Endothelial cell of umbilical vein (primary cell): ENCODE results near the gene USP36. TPM values are rescaled to one million over a fixed set of nuclear protein-coding genes. Genes with fewer than 3 reads are reported as not detected.

Experiments
- BruUV-seq: library from RNA; stranded (reverse); fragments of 400-500 nt; replicated peaks from 2 replicates; lab custom pipeline; 2021; lab: Mats Ljungman, UMichigan
- CTCF ChIA-PET: fragments of 300-600, 350-600 bp; sonication (Branson Sonifier 250); formaldehyde crosslinking; loops from one replicate; lab custom pipeline; 2021; ENCODE audit warnings: antibody characterized with exemption, inconsistent platforms; lab: Charles Lee
- POLR2A ChIA-PET: fragments of 300-600, 350-600 bp; sonication (Branson Sonifier 250); formaldehyde crosslinking; loops from one replicate; lab custom pipeline; 2021; ENCODE audit warnings: antibody characterized with exemption, inconsistent platforms; lab: Charles Lee
- DNase-seq: peaks from one replicate; pipeline ENCODE4 v3.0.0-alpha.2; 2011; ENCODE audit warnings: low read depth, low spot score
- FAIRE-seq: peaks from 2 replicates; lab custom pipeline; 2011; peaks lifted over from hg19 to GRCh38; lab: Jason Lieb, UNC
- H2AFZ ChIP-seq: 2 replicates; pipeline ENCODE4 v1.6.0; 2012; ENCODE audit warnings: low read depth, low read length, control low read depth, inconsistent platforms
- H3K27ac ChIP-seq: 2 replicates; pipeline ENCODE4 v1.5.1; 2011; ENCODE audit warnings: low read depth, mild to moderate bottlenecking, control low read depth, low read length, moderate library complexity; ENCODE audit not compliant: insufficient read depth
- H3K27me3 ChIP-seq, 2 experiments: 2 replicates each; pipeline versions ENCODE4 v1.6.0 to v1.6.1; 2011; ENCODE audit warnings: low read length in 2 of 2, mixed read lengths in 1 of 2; ENCODE audit not compliant: control insufficient read depth in 2 of 2, insufficient read depth in 2 of 2
- H3K36me3 ChIP-seq, 2 experiments: 2 replicates in 1 of 2; 3 replicates in 1 of 2; pipeline ENCODE4 v1.5.1; 2011; ENCODE audit warnings: low read length in 2 of 2, mild to moderate bottlenecking in 1 of 2, moderate library complexity in 1 of 2; ENCODE audit not compliant: control insufficient read depth in 2 of 2, insufficient read depth in 2 of 2; ENCODE audit errors: extremely low read depth in 1 of 2
- H3K4me1 ChIP-seq: 3 replicates; pipeline ENCODE4 v1.5.1; 2011; ENCODE audit warnings: mild to moderate bottlenecking, low read length; ENCODE audit not compliant: control insufficient read depth, insufficient read depth; ENCODE audit errors: extremely low read depth
- H3K4me2 ChIP-seq: 2 replicates; pipeline ENCODE4 v1.6.1; 2011; ENCODE audit warnings: low read length, control low read depth, mixed read lengths; ENCODE audit not compliant: insufficient read depth
- H3K4me3 ChIP-seq, 3 experiments: fragments of 200-600 bp in 1 of 3; sonication (generic), shearing (Covaris generic) in 1 of 3; replicated peaks in 1 of 3; 2 replicates each; pipeline ENCODE4 v1.5.1; 2011 to 2016; ENCODE audit warnings: control low read depth in 3 of 3, low read length in 3 of 3, mild to moderate bottlenecking in 2 of 3, inconsistent platforms in 1 of 3, low read depth in 1 of 3, moderate library complexity in 1 of 3; ENCODE audit not compliant: insufficient read depth in 1 of 3
- H3K79me2 ChIP-seq: 2 replicates; pipeline ENCODE4 v1.6.0; 2012; ENCODE audit warnings: low read length, inconsistent platforms; ENCODE audit not compliant: control insufficient read depth, insufficient read depth
- H3K9ac ChIP-seq: replicated peaks from 2 replicates; pipeline ENCODE3; 2011; ENCODE audit warnings: low read length, control low read depth; ENCODE audit not compliant: insufficient read depth; ENCODE audit errors: extremely low read depth
- H3K9me1 ChIP-seq: replicated peaks from 3 replicates; pipeline ENCODE4 v1.6.0; 2011; ENCODE audit warnings: mild to moderate bottlenecking, low read length; ENCODE audit not compliant: control insufficient read depth, insufficient read depth; ENCODE audit errors: extremely low read depth
- H3K9me3 ChIP-seq: replicated peaks from 2 replicates; pipeline ENCODE4 v1.5.1; 2012; ENCODE audit warnings: low read length, inconsistent platforms; ENCODE audit not compliant: control insufficient read depth, insufficient read depth
- H4K20me1 ChIP-seq: replicated peaks from 2 replicates; pipeline ENCODE3; 2011; ENCODE audit warnings: mild to moderate bottlenecking, low read length; ENCODE audit not compliant: control insufficient read depth, insufficient read depth; ENCODE audit errors: extremely low read depth
- EZH2 ChIP-seq: IDR thresholded peaks from 2 replicates; pipeline ENCODE4 v1.6.1; 2012; ENCODE audit warnings: borderline replicate concordance, low read depth, mild to moderate bottlenecking, moderate library complexity, low read length, inconsistent platforms; ENCODE audit not compliant: severe bottlenecking
- FOS ChIP-seq: IDR thresholded peaks from 2 replicates; pipeline ENCODE4 v1.6.1; 2011; ENCODE audit warnings: mild to moderate bottlenecking, low read length, moderate library complexity, borderline replicate concordance; ENCODE audit not compliant: insufficient read depth
- GATA2 ChIP-seq: IDR thresholded peaks from 2 replicates; pipeline ENCODE4 v1.7.0; 2011; ENCODE audit warnings: low read depth, mild to moderate bottlenecking, moderate library complexity, mixed read lengths, low read length; ENCODE audit not compliant: insufficient read length, insufficient read depth
- JUN ChIP-seq: IDR thresholded peaks from 2 replicates; pipeline ENCODE4 v1.6.1; 2011; ENCODE audit warnings: borderline replicate concordance, low read depth; ENCODE audit not compliant: insufficient read length, insufficient read depth
- MYC ChIP-seq: IDR thresholded peaks from one replicate; pipeline ENCODE4 v1.6.1; 2011; ENCODE audit warnings: mild to moderate bottlenecking, low read depth, low read length
- POLR2A ChIP-seq: IDR thresholded peaks from 2 replicates; pipeline ENCODE4 v1.6.1; 2012; ENCODE audit warnings: low read depth, mild to moderate bottlenecking, control low read depth, low read length
- POLR2AphosphoS5 ChIP-seq: IDR thresholded peaks from 2 replicates; pipeline ENCODE4 v1.6.1; 2012; ENCODE audit warnings: low read depth, mild to moderate bottlenecking, control low read depth, low read length, moderate library complexity; ENCODE audit not compliant: insufficient read depth
- dilution Hi-C: fragments of 300-500 bp; cut with MboI; formaldehyde crosslinking; loops from one replicate; pipeline ENCODE4 v1.15.0; 2019; ENCODE audit warnings: low sequenced_read_pairs; ENCODE audit not compliant: extremely low pct_ligation_motif_present
- intact Hi-C: fragments of 100-400 bp; cut with micrococcal nuclease; formaldehyde crosslinking; loops from one replicate; pipeline ENCODE4 v1.10.0; 2022
- polyA plus RNA-seq, 4 experiments: library from polyadenylated mRNA; depleted of rRNA in 3 of 4; stranded (reverse) in 3 of 4; unstranded in 1 of 4; fragments of >200 nt; gene quantifications; 2 replicates each; pipeline versions ENCODE4 v1.2.1 to v1.2.3, GENCODE V29; 2011 to 2012; ENCODE audit warnings: missing spikeins in 1 of 4
- total RNA-seq: library from RNA; stranded (reverse); gene quantifications from 2 replicates; pipeline ENCODE4 v1.2.3, GENCODE V29; 2021
- TF ChIP-seq, protein P1 (sequence below), 2 donors: IDR thresholded peaks; 1 replicate in 1 of 2; 2 replicates in 1 of 2; pipeline ENCODE4 v1.5.1; 2011; ENCODE audit warnings: low read length in 2 of 2, mild to moderate bottlenecking in 2 of 2, moderate library complexity in 2 of 2, control low read depth in 1 of 2, inconsistent platforms in 1 of 2, low read depth in 1 of 2; ENCODE audit not compliant: insufficient read depth in 1 of 2; ENCODE audit errors: extremely low read depth in 1 of 2
- TF ChIP-seq, protein P2 (sequence below): IDR thresholded peaks from 2 replicates; pipeline ENCODE4 v1.6.1; 2011; ENCODE audit not compliant: insufficient read depth, insufficient read length

The USP36 gene
- total and polyA plus RNA-seq, 2 donors (not counting 3 experiments of a cell fraction or from before 2014, with no cell fraction given) = 29.8 to 46.6 TPM

GRCh38 chr17:78793415-78793814 is 47.2 kb downstream of the USP36 start:
- Histone ChIP-seq H3K4me1 (peaks cover 8% of the 10 kb centered on the region), H3K9me3 (no peaks in the 10 kb centered on the region), H3K4me2 (no peak overlapping the region), H3K9me1 (no peaks in the 10 kb centered on the region), H3K27me3 (no peaks in the 10 kb centered on the region), H4K20me1 (no peaks in the 10 kb centered on the region), H3K79me2 (no peaks in the 10 kb centered on the region), H3K27ac (no peak overlapping the region), H2AFZ (no peak overlapping the region), H3K4me3 (no peak overlapping the region), H3K36me3 (peaks cover 2 to 26% of the 10 kb centered on the region in 2 experiments), H3K9ac (no peak overlapping the region)
- FAIRE-seq = no peak
- no peak for TF ChIP-seq POLR2AphosphoS5
- TF ChIP-seq POLR2A = no peak
- TF ChIP-seq JUN = no peak
- no peak for TF ChIP-seq EZH2
- TF ChIP-seq, protein P1, sequence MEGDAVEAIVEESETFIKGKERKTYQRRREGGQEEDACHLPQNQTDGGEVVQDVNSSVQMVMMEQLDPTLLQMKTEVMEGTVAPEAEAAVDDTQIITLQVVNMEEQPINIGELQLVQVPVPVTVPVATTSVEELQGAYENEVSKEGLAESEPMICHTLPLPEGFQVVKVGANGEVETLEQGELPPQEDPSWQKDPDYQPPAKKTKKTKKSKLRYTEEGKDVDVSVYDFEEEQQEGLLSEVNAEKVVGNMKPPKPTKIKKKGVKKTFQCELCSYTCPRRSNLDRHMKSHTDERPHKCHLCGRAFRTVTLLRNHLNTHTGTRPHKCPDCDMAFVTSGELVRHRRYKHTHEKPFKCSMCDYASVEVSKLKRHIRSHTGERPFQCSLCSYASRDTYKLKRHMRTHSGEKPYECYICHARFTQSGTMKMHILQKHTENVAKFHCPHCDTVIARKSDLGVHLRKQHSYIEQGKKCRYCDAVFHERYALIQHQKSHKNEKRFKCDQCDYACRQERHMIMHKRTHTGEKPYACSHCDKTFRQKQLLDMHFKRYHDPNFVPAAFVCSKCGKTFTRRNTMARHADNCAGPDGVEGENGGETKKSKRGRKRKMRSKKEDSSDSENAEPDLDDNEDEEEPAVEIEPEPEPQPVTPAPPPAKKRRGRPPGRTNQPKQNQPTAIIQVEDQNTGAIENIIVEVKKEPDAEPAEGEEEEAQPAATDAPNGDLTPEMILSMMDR (IDR thresholded peaks at IDR 0.05; ENCODE audit: extremely low read depth in 1 of 2, insufficient read depth in 1 of 2, low read depth in 1 of 2, low read length in 2 of 2) = no peak
- no peak for TF ChIP-seq MYC
- TF ChIP-seq, protein P2, sequence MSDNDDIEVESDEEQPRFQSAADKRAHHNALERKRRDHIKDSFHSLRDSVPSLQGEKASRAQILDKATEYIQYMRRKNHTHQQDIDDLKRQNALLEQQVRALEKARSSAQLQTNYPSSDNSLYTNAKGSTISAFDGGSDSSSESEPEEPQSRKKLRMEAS = no peak
- no peak for TF ChIP-seq FOS
- TF ChIP-seq GATA2 = no peak
- BruUV-seq = no TSS peak
- intact Hi-C loops = no loop called here
- CTCF ChIA-PET = no interaction called here
- POLR2A ChIA-PET = no interaction called here
- DNase-seq = no peak
- dilution Hi-C loops = no loop called here
